CD8-positive, alpha-beta memory T cell (primary cell): ENCODE measurements around the gene PDE11A. TPM values are rescaled to one million over a fixed set of nuclear protein-coding genes. Genes with fewer than 3 reads are reported as not detected.
"Not testable (repeated sequence)": the region's sequence is repeated elsewhere in the genome, so short reads cannot be mapped to it uniquely, and the experiment has no call there.

Source experiments
- CTCF ChIA-PET: fragments of 350-600 bp; sonication (Branson Sonifier 250); formaldehyde crosslinking; loops from one replicate; lab custom pipeline; 2021; ENCODE audit warnings: antibody characterized with exemption; lab: Charles Lee
- POLR2A ChIA-PET: fragments of 350-600 bp; sonication (Branson Sonifier 250); formaldehyde crosslinking; loops from one replicate; lab custom pipeline; 2021; ENCODE audit warnings: antibody characterized with exemption; lab: Charles Lee
- DNase-seq, 5 donors: peaks; one replicate each; pipeline versions ENCODE4 v3.0.0 to v3.0.0-alpha.2; 2020 to 2022; ENCODE audit warnings: mixed read lengths in 1 of 5
- H3K27ac ChIP-seq: one replicate; pipeline ENCODE4 v1.7.0; 2013; ENCODE audit warnings: low read depth, mild to moderate bottlenecking, low read length, moderate library complexity
- H3K27me3 ChIP-seq: 2 replicates; pipeline ENCODE4 v1.7.0; 2013; ENCODE audit warnings: low read length, mild to moderate bottlenecking; ENCODE audit not compliant: insufficient read depth, poor library complexity, severe bottlenecking
- H3K36me3 ChIP-seq: 2 replicates; pipeline ENCODE4 v1.7.0; 2013; ENCODE audit warnings: mild to moderate bottlenecking, low read length, moderate library complexity; ENCODE audit not compliant: insufficient read depth
- H3K4me1 ChIP-seq: 2 replicates; pipeline ENCODE4 v1.7.0; 2013; ENCODE audit warnings: mild to moderate bottlenecking, low read length, moderate library complexity; ENCODE audit not compliant: insufficient read depth
- H3K4me3 ChIP-seq: 2 replicates; pipeline ENCODE4 v1.7.0; 2013; ENCODE audit warnings: mild to moderate bottlenecking, low read length
- H3K9me3 ChIP-seq: 2 replicates; pipeline ENCODE4 v1.7.0; 2013; ENCODE audit warnings: mild to moderate bottlenecking, low read length
- H3K27ac Mint-ChIP-seq, 8 donors: one replicate each; pipeline ENCODE4 v1.8.0; 2020 to 2021; ENCODE audit warnings: mixed read lengths in 8 of 8, mild to moderate bottlenecking in 6 of 8, inconsistent platforms in 3 of 8, moderate library complexity in 3 of 8
- H3K27me3 Mint-ChIP-seq, 2 donors: one replicate each; pipeline ENCODE4 v1.8.0; 2020 to 2021; ENCODE audit warnings: mixed read lengths in 2 of 2, mild to moderate bottlenecking in 1 of 2, moderate library complexity in 1 of 2
- H3K36me3 Mint-ChIP-seq, 3 donors: one replicate each; pipeline ENCODE4 v1.8.0; 2020 to 2021; ENCODE audit warnings: mixed read lengths in 3 of 3, inconsistent platforms in 1 of 3, mild to moderate bottlenecking in 1 of 3
- H3K4me1 Mint-ChIP-seq, 3 donors: one replicate each; pipeline ENCODE4 v1.8.0; 2020 to 2021; ENCODE audit warnings: mixed read lengths in 3 of 3, inconsistent platforms in 1 of 3, mild to moderate bottlenecking in 1 of 3
- H3K4me3 Mint-ChIP-seq, 7 donors: one replicate each; pipeline ENCODE4 v1.8.0; 2020 to 2021; ENCODE audit warnings: mixed read lengths in 7 of 7, mild to moderate bottlenecking in 6 of 7, moderate library complexity in 4 of 7, inconsistent platforms in 2 of 7
- H3K9me3 Mint-ChIP-seq, 5 donors: one replicate each; pipeline ENCODE4 v1.8.0; 2020 to 2022; ENCODE audit warnings: mixed read lengths in 5 of 5, mild to moderate bottlenecking in 3 of 5, moderate library complexity in 2 of 5, inconsistent platforms in 1 of 5
- polyA plus RNA-seq: library from polyadenylated mRNA; unstranded; fragments of 300-500 nt; fragmentation: Illumina TruSeq; gene quantifications from one replicate; pipeline ENCODE4 v1.2.3, GENCODE V29; 2021
- total RNA-seq, 2 experiments: library from RNA; stranded (reverse); gene quantifications; one replicate each; pipeline ENCODE4 v1.2.3, GENCODE V29; 2021

The PDE11A gene
- total and polyA plus RNA-seq, 3 experiments from 2014 or later = not detected

DNA sequence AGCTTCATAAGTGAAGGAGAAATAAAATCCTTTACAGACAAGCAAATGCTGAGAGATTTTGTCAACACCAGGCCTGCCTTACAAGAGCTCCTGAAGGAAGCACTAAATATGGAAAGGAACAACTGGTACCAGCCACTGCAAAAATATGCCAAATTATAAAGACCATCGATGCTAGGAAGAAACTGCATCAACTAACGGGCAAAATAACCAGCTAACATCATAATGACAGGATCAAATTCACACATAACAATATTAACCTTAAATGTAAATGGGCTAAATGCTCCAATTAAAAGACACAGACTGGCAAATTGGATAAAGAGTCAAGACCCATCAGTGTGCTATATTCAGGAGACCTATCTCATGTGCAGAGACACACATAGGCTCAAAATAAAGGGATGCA lies 21.3 kb downstream of the PDE11A start:
- H3K4me3 Mint-ChIP-seq, H3K4me3 ChIP-seq, H3K27ac Mint-ChIP-seq, H3K4me1 Mint-ChIP-seq, DNase-seq, H3K27ac ChIP-seq, H3K4me1 ChIP-seq, H3K36me3 Mint-ChIP-seq, H3K27me3 ChIP-seq, CTCF ChIA-PET, H3K36me3 ChIP-seq, H3K9me3 ChIP-seq, POLR2A ChIA-PET, H3K9me3 Mint-ChIP-seq: not testable (repeated sequence)
- H3K27me3 Mint-ChIP-seq = peaks cover 0 to 17% of the 10 kb centered on the region in 2 donors

GRCh38 chr2:178047391-178047790 lies 25.2 kb downstream of the PDE11A start:
- no peaks in the 10 kb centered on the region for H3K36me3 Mint-ChIP-seq
- H3K27ac Mint-ChIP-seq = no peak overlapping the region
- ChIA-PET POLR2A (no interaction called here), CTCF (interaction anchor here (1.4 kb wide), 1 partner anchor 18 kb away, joined by 3 read pairs; no protein-coding TSS in a partner anchor)
- H3K4me1 ChIP-seq = no peaks in the 10 kb centered on the region
- H3K9me3 ChIP-seq = no peaks in the 10 kb centered on the region
- no peaks in the 10 kb centered on the region for H3K4me1 Mint-ChIP-seq
- no peak for DNase-seq
- H3K4me3 ChIP-seq = no peak overlapping the region
- H3K27ac ChIP-seq = no peak overlapping the region
- no peaks in the 10 kb centered on the region for H3K36me3 ChIP-seq
- no peak overlapping the region for H3K4me3 Mint-ChIP-seq
- no peaks in the 10 kb centered on the region for H3K9me3 Mint-ChIP-seq
- no peaks in the 10 kb centered on the region for H3K27me3 ChIP-seq
- H3K27me3 Mint-ChIP-seq = peaks cover 0 to 27% of the 10 kb centered on the region in 2 donors

DNA sequence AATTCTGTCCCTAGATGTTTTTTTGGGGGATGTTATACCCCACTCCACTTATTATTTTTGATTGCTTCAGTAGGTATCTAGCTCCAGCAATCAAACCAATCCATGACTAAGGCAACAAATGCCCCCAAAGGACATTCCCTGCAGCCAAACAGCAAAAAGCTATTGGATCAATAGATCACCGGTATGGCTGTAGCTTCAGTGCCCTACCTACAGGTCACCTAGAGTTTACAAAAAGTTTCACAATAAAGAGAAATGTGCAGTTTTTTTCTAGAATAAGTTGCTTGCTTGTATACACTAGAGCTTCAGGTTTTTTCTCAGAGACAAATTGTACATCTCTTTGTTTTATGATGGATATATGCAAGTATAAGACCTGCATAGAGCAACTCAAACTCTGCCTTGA lies 27.7 kb downstream of the PDE11A start:
- CTCF ChIA-PET = no interaction called here
- no peak overlapping the region for H3K27ac Mint-ChIP-seq

DNA sequence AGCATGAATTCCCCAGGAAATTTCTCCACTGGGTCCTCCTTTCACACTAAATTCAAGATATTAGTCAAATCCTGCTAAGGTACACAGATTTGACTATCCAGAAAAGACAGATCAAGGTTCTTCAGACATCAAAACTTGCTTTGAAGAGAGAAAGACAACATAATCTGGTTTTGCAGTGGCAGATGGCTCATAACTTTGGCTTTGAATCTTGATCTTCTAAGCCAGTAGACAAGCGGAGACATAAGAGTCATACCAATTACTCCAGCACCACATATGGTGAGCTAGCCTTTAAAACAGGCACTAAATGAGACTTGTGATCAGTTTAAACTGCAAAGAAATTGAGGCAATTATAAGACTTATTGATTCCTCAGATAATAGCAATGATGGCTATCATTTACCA lies 29.3 kb downstream of the PDE11A start:
- Histone ChIP-seq H3K4me3 (no peak overlapping the region), H3K4me1 (no peaks in the 10 kb centered on the region), H3K36me3 (no peaks in the 10 kb centered on the region), H3K9me3 (no peaks in the 10 kb centered on the region), H3K27ac (no peak overlapping the region), H3K27me3 (no peaks in the 10 kb centered on the region)
- Mint-ChIP-seq H3K9me3 (peaks cover 0 to 6% (median 0%) of the 10 kb centered on the region in 5 donors), H3K27ac (no peak overlapping the region), H3K36me3 (no peaks in the 10 kb centered on the region), H3K4me1 (no peaks in the 10 kb centered on the region), H3K27me3 (peaks cover 1 to 26% of the 10 kb centered on the region in 2 donors), H3K4me3 (no peak overlapping the region)
- no peak for DNase-seq
- CTCF ChIA-PET = no interaction called here
- POLR2A ChIA-PET = no interaction called here

More for the DNA sequence above, 27.7 kb downstream of the PDE11A start:
- Histone ChIP-seq H3K36me3 (no peaks in the 10 kb centered on the region), H3K4me1 (no peaks in the 10 kb centered on the region), H3K4me3 (no peak overlapping the region), H3K9me3 (no peaks in the 10 kb centered on the region), H3K27me3 (no peaks in the 10 kb centered on the region), H3K27ac (no peak overlapping the region)
- Mint-ChIP-seq H3K27me3 (peaks cover 1 to 27% of the 10 kb centered on the region in 2 donors), H3K36me3 (no peaks in the 10 kb centered on the region), H3K9me3 (peaks cover 0 to 6% (median 0%) of the 10 kb centered on the region in 5 donors), H3K4me3 (no peak overlapping the region), H3K4me1 (no peaks in the 10 kb centered on the region)
- no peak for DNase-seq
- POLR2A ChIA-PET = no interaction called here

DNA sequence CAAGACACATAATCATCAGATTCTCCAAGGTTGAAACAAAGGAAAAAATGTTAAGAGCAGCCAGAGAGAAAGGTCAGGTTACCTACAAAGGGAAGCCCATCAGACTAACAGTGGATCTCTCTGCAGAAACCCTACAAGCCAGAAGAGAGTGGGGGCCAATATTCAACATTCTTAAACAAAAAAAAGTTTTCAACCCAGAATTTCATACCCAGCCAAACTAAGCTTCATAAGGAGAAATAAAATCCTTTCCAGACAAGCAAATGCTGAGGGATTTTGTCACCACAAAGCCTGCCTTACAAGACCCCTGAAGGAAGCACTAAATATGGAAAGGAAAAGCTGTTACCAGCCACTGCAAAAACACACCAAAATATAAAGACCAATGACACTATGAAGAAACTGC lies 39.0 kb downstream of the PDE11A start:
- H3K27ac Mint-ChIP-seq, POLR2A ChIA-PET, DNase-seq, H3K4me3 Mint-ChIP-seq, H3K4me1 Mint-ChIP-seq, H3K9me3 ChIP-seq, H3K36me3 ChIP-seq, H3K27me3 ChIP-seq, H3K27me3 Mint-ChIP-seq, H3K4me1 ChIP-seq, H3K36me3 Mint-ChIP-seq, CTCF ChIA-PET, H3K27ac ChIP-seq, H3K4me3 ChIP-seq: not testable (repeated sequence)
- H3K9me3 Mint-ChIP-seq = peaks cover 3 to 20% (median 11%) of the 10 kb centered on the region in 5 donors

DNA sequence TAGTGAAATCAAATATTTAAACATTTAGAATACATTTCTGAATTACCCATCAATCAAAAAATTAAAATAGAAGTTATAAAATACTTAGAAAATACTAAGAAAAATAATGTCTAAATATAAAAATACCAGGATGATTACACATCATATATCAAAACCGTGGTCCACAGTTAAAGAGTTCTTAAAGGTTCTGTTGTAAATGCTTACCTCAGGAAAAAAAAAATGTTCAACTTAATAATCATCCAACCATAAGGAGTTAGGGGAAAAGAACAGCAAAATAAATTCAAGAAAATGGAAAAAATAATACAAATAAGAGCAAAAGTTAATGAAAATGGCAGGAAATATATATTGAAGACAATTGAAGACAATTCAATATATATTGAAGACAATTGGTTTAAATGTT lies 43.2 kb downstream of the PDE11A start:
- POLR2A ChIA-PET = no interaction called here

DNA sequence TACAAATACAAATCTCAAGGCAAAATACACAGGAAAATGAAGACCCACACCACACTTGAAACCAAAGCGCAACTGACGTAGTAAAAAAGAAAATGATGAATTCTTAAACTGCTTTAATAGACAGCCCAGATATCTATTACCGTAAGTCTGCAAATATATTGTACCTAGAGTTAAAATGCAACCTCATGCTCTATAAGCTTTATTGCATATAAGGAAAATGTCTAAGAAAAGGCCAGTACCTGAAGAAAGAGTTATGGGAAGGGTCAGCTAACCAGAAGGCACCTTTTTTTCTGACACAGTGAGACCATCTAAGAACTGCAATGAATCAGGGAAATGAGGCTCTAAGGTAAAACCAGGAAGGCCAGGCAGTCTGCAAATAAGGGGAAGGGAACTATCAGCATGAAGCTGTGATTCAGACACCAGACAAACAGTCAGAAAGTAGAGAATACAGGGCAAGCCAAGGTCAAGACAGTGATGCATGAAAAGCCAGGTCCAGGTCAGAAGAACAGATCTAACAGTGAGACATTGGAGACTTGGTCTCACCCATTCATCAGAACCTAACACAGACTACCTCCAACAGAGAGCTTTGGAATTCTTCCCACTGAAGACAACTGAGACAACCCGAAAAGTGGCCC lies 46.9 kb downstream of the PDE11A start:
- no peaks in the 10 kb centered on the region for H3K27me3 ChIP-seq
- no peaks in the 10 kb centered on the region for H3K4me1 ChIP-seq
- H3K9me3 Mint-ChIP-seq = peaks cover 0 to 3% (median 0%) of the 10 kb centered on the region in 5 donors
- H3K4me3 ChIP-seq = no peak overlapping the region
- no peaks in the 10 kb centered on the region for H3K36me3 ChIP-seq
- no peaks in the 10 kb centered on the region for H3K9me3 ChIP-seq
- H3K4me3 Mint-ChIP-seq = no peak overlapping the region
- no peaks in the 10 kb centered on the region for H3K4me1 Mint-ChIP-seq
- CTCF ChIA-PET = no interaction called here
- POLR2A ChIA-PET = no interaction called here
- H3K36me3 Mint-ChIP-seq = no peaks in the 10 kb centered on the region
- H3K27ac ChIP-seq = no peak overlapping the region
- H3K27me3 Mint-ChIP-seq = peaks cover 1 to 15% of the 10 kb centered on the region in 2 donors
- no peak for DNase-seq
- H3K27ac Mint-ChIP-seq = no peak overlapping the region

More for the DNA sequence above, 43.2 kb downstream of the PDE11A start:
- H3K4me3 ChIP-seq = no peak overlapping the region
- Mint-ChIP-seq H3K4me1 (no peaks in the 10 kb centered on the region), H3K9me3 (peaks cover 0 to 11% (median 8%) of the 10 kb centered on the region in 5 donors), H3K27me3 (peaks cover 1 to 14% of the 10 kb centered on the region in 2 donors), H3K27ac (no peak overlapping the region), H3K36me3 (no peaks in the 10 kb centered on the region), H3K4me3 (no peak overlapping the region)
- DNase-seq = no peak
- no peaks in the 10 kb centered on the region for H3K4me1 ChIP-seq
- no peaks in the 10 kb centered on the region for H3K36me3 ChIP-seq
- H3K27ac ChIP-seq = no peak overlapping the region
- CTCF ChIA-PET = no interaction called here
- H3K27me3 ChIP-seq = no peaks in the 10 kb centered on the region
- H3K9me3 ChIP-seq = no peaks in the 10 kb centered on the region

DNA sequence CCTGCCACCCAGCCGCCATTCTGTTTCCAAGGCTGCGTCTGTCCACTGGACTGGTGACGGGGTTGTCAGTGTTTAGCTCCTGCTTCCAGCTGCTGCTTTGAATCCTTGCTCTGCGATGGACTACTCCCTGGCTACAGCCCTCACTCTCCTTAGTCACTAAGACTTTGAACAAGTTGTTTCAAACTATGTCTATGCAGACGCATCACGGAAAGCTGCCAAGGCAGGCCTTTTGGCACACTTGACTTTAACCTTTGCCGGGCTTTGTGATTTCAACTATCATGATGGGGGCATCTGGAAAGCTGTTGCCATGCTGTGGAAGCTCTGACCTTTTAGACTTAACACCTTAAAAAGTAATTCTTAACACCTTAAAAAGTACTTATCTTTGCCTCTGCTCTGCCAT lies 54.4 kb downstream of the PDE11A start:
- no peak overlapping the region for H3K4me3 ChIP-seq
- POLR2A ChIA-PET = no interaction called here

More for the DNA sequence above, 54.4 kb downstream of the PDE11A start:
- Mint-ChIP-seq H3K9me3 (no peaks in the 10 kb centered on the region), H3K27ac (no peak overlapping the region), H3K36me3 (no peaks in the 10 kb centered on the region), H3K4me3 (no peak overlapping the region), H3K27me3 (peaks cover 4 to 5% of the 10 kb centered on the region in 2 donors), H3K4me1 (no peaks in the 10 kb centered on the region)
- DNase-seq = no peak
- no peaks in the 10 kb centered on the region for H3K4me1 ChIP-seq
- H3K36me3 ChIP-seq = no peaks in the 10 kb centered on the region
- no peaks in the 10 kb centered on the region for H3K9me3 ChIP-seq
- CTCF ChIA-PET = no interaction called here
- H3K27me3 ChIP-seq = no peaks in the 10 kb centered on the region
- H3K27ac ChIP-seq = no peak overlapping the region
